OCI-LY1 (cell line): ENCODE results near the gene DNAAF2.
"Not testable (repeated sequence)": the region's sequence is repeated elsewhere in the genome, so short reads cannot be mapped to it uniquely, and the experiment has no call there.

Experiments used
- EZH2 ChIP-seq: fragments of 200-600 bp; sonication (generic), shearing (Covaris generic); IDR thresholded peaks from 2 replicates; pipeline ENCODE4 v1.8.0; 2017; ENCODE audit warnings: borderline replicate concordance, mixed run types, mild to moderate bottlenecking, antibody characterized with exemption, low read length, moderate library complexity, mixed read lengths
- TF ChIP-seq, protein P1 (sequence below): fragments of 200-600 bp; sonication (generic), shearing (Covaris generic); IDR thresholded peaks from 2 replicates; pipeline ENCODE4 v1.5.1; 2017; ENCODE audit warnings: mild to moderate bottlenecking, antibody characterized with exemption, low read length, moderate library complexity, mixed read lengths

- TF ChIP-seq, protein P1, sequence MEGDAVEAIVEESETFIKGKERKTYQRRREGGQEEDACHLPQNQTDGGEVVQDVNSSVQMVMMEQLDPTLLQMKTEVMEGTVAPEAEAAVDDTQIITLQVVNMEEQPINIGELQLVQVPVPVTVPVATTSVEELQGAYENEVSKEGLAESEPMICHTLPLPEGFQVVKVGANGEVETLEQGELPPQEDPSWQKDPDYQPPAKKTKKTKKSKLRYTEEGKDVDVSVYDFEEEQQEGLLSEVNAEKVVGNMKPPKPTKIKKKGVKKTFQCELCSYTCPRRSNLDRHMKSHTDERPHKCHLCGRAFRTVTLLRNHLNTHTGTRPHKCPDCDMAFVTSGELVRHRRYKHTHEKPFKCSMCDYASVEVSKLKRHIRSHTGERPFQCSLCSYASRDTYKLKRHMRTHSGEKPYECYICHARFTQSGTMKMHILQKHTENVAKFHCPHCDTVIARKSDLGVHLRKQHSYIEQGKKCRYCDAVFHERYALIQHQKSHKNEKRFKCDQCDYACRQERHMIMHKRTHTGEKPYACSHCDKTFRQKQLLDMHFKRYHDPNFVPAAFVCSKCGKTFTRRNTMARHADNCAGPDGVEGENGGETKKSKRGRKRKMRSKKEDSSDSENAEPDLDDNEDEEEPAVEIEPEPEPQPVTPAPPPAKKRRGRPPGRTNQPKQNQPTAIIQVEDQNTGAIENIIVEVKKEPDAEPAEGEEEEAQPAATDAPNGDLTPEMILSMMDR, result not testable (repeated sequence)
- not testable (repeated sequence) for TF ChIP-seq EZH2
These were observed 49.9 kb downstream of the DNAAF2 start for GRCh38 chr14:49584981-49585640.
